GM12878 (cell line): Measurements from ENCODE around the gene ABHD14A.

ENCODE experiments used
- CREB1 ChIP-seq: IDR thresholded peaks from 2 replicates; pipeline ENCODE4 v1.6.1; 2012; ENCODE audit warnings: low read depth, mild to moderate bottlenecking, inconsistent platforms
- HDGF ChIP-seq: fragments of 450-650 bp; IDR thresholded peaks from 2 replicates; pipeline ENCODE4 v1.6.1; 2016; ENCODE audit warnings: antibody characterized with exemption
- POLR2A ChIP-seq: IDR thresholded peaks from 2 replicates; pipeline ENCODE4 v1.6.1; 2011; ENCODE audit warnings: low read depth, mild to moderate bottlenecking, low read length
- RAD51 ChIP-seq: fragments of 450-650 bp; IDR thresholded peaks from 2 replicates; pipeline ENCODE4 v1.6.1; 2016; ENCODE audit warnings: moderate library complexity, mild to moderate bottlenecking, inconsistent platforms
- SMC3 ChIP-seq: IDR thresholded peaks from 2 replicates; pipeline ENCODE4 v1.6.1; 2011; ENCODE audit warnings: low read length, improper control_type of control experiment, borderline replicate concordance
- SP1 ChIP-seq: IDR thresholded peaks from one replicate; pipeline ENCODE4 v1.6.1; 2011; ENCODE audit warnings: low read depth, low read length
- SPI1 ChIP-seq: IDR thresholded peaks from 2 replicates; pipeline ENCODE4 v1.6.1; 2011; ENCODE audit warnings: low read depth, mild to moderate bottlenecking, low read length, moderate library complexity, borderline replicate concordance; ENCODE audit not compliant: insufficient read depth
- SUZ12 ChIP-seq: fragments of 200-600 bp; sonication (generic); IDR thresholded peaks from one replicate; pipeline ENCODE4 v1.6.1; 2018; ENCODE audit warnings: antibody characterized with exemption, mild to moderate bottlenecking; ENCODE audit not compliant: unreplicated experiment
- TCF12 ChIP-seq: IDR thresholded peaks from 2 replicates; pipeline ENCODE4 v1.6.1; 2011; ENCODE audit warnings: low read depth, mild to moderate bottlenecking, low read length
- YY1 ChIP-seq: IDR thresholded peaks from 2 replicates; pipeline ENCODE4 v1.6.1; 2011; ENCODE audit warnings: low read depth, mild to moderate bottlenecking, low read length
- ZNF274 ChIP-seq: IDR thresholded peaks from one replicate; pipeline ENCODE4 v1.8.0; 2011; ENCODE audit not compliant: insufficient read length, insufficient read depth
- TF ChIP-seq, protein P1 (sequence below): IDR thresholded peaks from 2 replicates; pipeline ENCODE4 v1.6.1; 2012; ENCODE audit warnings: low read length, inconsistent platforms
- TF ChIP-seq, protein P2 (sequence below), 3 experiments: IDR thresholded peaks in 2 of 3; conservative IDR thresholded peaks in 1 of 3; 2 replicates each; pipeline ENCODE4 v1.5.1; 2011; ENCODE audit warnings: low read depth in 3 of 3, low read length in 3 of 3, mild to moderate bottlenecking in 3 of 3, control low read depth in 2 of 3, moderate library complexity in 2 of 3, inconsistent platforms in 1 of 3, mixed read lengths in 1 of 3; ENCODE audit not compliant: control insufficient read depth in 2 of 3, insufficient read depth in 1 of 3; ENCODE audit errors: extremely low read depth in 1 of 3

DNA sequence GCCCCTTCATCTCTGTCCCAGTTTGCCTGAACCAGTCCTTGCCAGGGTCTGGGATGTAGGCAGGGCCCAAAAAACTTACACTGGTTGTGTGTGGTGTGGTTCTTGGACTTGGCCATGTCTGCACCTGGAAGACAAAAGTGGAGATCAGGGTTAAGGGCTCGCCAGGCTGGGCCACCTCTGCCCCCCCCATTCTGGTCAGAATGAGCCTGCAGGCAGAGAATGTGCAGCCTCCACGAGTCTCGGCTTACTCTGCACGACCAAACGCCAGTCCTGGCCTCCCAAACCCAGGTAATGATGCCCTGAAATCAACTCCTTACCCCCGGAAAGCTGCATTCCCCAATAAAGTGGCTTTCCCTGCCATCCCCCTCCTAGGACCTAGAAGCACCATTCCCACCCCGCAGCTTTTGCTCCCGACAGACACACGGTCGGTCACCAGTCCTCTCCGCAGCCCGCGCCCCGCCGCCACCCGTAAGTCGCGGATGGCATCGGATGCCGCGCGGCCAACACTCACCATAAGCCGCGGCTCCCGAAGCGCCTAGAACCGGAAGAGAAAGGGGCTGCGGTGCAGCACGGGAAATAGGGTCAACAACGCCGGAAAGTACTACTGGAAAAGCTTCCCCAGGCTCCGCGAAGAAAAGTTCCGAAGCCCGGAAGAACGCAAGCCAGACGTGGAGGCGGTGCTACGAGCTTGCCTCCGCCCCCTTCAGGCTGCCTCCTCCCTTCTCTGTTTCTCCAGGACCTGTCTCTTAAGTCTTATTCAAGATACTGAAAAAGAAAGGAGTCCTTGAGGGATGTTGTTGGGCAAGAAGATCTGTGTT, 20.7 kb downstream of the ABHD14A start, which contains the start of gene RPL29:
- TF ChIP-seq POLR2A (peak; percentile 100), HDGF (no peak; the same call in 1 of the 2 replicates), CREB1 (peak; percentile 90), YY1 (peak; percentile 88), SPI1 (no peak), ZNF274 (no peak), RAD51 (no peak), SP1 (peak; percentile 49), TCF12 (peak; percentile 71), SMC3 (no peak), SUZ12 (no peak)
- TF ChIP-seq, protein P1, sequence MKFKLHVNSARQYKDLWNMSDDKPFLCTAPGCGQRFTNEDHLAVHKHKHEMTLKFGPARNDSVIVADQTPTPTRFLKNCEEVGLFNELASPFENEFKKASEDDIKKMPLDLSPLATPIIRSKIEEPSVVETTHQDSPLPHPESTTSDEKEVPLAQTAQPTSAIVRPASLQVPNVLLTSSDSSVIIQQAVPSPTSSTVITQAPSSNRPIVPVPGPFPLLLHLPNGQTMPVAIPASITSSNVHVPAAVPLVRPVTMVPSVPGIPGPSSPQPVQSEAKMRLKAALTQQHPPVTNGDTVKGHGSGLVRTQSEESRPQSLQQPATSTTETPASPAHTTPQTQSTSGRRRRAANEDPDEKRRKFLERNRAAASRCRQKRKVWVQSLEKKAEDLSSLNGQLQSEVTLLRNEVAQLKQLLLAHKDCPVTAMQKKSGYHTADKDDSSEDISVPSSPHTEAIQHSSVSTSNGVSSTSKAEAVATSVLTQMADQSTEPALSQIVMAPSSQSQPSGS: no peak
- TF ChIP-seq, protein P2, sequence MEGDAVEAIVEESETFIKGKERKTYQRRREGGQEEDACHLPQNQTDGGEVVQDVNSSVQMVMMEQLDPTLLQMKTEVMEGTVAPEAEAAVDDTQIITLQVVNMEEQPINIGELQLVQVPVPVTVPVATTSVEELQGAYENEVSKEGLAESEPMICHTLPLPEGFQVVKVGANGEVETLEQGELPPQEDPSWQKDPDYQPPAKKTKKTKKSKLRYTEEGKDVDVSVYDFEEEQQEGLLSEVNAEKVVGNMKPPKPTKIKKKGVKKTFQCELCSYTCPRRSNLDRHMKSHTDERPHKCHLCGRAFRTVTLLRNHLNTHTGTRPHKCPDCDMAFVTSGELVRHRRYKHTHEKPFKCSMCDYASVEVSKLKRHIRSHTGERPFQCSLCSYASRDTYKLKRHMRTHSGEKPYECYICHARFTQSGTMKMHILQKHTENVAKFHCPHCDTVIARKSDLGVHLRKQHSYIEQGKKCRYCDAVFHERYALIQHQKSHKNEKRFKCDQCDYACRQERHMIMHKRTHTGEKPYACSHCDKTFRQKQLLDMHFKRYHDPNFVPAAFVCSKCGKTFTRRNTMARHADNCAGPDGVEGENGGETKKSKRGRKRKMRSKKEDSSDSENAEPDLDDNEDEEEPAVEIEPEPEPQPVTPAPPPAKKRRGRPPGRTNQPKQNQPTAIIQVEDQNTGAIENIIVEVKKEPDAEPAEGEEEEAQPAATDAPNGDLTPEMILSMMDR (IDR thresholded peaks at IDR 0.05 in 2 of 3, conservative IDR thresholded peaks at IDR 0.05 in 1 of 3; ENCODE audit: control insufficient read depth in 2 of 3, extremely low read depth in 1 of 3, insufficient read depth in 1 of 3, low read depth in 3 of 3, low read length in 3 of 3): no peak
